Effector CD4-positive, alpha-beta T cell (primary cell): ENCODE results near the gene PDIA5.
"Not testable (repeated sequence)": the region's sequence is repeated elsewhere in the genome, so short reads cannot be mapped to it uniquely, and the experiment has no call there.

Source experiments
- DNase-seq: peaks from one replicate; pipeline ENCODE4 v3.0.0-alpha.2; 2020

PDIA5 gene

DNA sequence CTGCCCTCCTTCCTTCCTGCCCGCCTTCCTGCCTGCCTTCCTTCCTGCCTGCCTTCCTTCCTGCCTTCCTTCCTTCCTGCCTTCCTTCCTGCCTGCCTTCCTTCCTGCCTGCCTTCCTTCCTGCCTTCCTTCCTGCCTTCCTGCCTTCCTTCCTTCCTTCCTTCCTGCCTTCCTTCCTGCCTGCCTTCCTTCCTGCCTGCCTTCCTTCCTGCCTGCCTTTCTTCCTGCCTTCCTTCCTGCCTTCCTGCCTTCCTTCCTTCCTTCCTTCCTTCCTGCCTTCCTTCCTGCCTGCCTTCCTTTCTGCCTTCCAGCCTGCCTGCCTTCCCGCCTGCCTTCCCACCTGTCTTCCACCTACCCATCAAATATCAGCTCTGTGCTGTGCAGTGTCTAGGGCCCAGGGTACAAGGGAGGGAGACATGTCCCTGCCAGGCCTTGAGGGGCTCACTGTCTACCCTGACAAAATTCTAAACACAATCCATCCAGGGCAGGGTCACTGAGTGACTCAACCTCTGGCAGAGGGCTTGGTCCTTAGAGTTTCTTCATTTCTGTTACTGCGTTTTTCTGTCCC, 85.1 kb downstream of the PDIA5 start:
- not testable (repeated sequence) for DNase-seq

DNA sequence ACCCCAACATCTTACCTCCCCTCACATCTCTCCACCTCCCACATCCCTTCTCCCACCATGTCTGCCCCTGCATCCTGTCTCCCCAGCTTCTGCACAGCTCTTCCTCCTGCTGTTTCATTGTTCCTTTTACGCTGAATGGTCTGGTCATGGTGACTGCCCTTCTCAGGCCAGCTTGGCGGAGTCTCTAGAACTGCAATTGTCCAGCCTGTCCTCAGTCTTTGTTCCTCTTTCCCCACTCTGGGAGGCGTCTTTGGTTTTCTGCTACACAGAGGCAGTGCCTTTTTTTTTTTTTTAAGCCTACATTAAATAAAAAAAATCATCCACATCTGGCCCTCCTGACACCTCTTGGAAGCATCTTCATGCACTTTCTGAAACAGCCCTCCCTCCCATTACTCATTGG, 85.9 kb downstream of the PDIA5 start:
- DNase-seq: no peak

- no peak for DNase-seq
These were observed 86.5 kb downstream of the PDIA5 start for GRCh38 chr3:123153125-123154019.

DNA sequence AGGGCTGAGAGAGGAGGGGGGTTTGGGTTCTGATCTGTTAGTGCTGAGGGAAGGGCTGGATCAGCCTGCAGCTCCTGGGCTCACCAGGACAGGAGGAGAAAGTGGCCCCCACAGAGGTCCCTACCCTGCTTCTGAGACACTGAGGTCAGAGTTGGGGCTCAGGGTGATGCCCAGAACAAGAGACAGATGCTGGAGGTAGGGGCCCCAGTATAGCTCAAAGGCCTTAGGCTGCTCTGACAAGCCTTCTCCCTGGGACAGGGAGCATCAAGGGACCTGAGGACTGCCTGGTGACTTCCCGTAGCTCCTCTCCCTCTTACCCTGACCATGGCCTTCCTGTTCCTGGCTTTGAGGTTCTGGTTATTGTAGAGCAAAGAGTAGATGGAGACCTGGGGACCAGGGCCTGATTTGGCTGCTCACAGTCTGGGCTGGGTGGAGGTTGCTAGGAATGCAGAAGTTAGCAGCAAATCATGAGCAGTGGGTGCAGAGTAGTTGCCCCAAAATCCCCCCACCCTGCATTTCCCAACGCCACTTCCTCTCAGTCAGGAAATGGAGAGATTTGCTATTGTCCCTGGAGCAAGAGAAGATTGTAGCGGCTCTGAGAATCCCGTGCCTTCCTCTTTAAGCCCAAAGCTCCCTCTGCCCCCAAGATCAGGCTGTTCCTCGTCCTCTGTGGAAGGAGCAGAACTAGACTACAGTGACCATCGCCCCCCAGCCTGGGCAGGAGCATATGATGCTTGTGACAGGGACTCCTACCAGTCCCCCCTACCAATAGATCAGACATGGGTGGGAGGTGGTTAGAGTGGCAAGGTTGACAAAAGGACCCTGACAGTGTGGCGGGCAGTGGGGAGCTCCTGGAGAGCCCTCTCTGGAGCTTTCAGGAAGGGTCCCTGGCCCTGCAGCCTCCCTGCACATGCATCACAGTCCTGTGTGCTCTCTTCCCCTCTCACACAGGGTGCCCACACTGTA, 87.5 kb downstream of the PDIA5 start:
- DNase-seq: no peak

GRCh38 chr3:123155471-123156011, 88.7 kb downstream of the PDIA5 start:
- no peak for DNase-seq

DNA sequence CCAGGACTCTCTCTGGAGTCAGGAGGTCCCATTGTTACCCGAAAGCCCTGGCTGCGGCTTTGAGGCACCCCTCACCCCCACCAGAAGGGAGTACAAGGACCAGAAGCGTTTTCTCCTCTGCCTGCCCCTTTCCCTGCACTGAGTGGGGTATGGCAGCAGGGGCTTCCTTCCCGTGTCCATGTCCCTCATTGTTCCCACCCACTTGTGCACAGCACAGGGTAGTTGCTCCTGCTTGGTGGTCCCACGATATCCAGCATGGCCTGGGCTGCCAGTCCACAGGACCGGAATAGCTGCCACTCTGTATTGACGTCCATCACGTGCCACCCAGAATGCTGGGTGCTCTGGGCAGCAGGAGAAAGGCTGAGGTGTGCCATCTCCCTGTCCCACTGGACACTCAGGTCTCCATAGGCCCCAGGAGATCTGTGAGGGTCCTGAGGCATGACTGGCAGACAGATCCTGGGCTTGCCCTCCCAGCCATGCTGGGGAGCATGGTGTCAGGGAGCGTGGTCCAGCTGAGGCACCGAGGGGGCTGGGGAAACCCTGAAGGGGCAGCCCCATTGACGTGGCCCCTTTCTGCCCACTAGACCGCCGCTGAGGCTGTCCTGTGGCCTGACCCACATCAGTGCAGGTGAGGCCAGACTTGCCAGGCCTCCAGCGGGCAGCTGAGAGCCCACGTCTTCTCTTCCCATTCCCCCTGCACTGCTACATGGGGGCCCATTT, 89.6 kb downstream of the PDIA5 start:
- no peak for DNase-seq

DNA sequence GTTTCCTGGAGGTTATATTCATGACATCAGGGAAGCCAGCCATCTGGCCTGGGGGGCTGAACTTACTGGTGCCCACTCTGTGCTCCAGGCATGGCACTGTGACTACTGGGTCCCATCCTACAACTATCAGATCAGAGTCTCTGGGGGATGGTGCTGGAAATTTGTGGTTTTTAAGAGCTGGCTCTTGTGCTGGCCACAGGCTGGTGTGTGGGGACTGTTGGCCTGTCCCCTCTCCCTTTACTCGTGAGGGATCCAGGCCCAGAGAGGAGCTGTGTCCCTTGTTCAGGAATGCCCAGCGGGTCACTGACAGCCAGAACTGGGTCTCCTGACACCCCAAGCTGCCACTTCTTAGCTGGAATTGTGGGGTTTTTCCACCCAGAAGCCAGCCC, 90.4 kb downstream of the PDIA5 start:
- DNase-seq: no peak

DNA sequence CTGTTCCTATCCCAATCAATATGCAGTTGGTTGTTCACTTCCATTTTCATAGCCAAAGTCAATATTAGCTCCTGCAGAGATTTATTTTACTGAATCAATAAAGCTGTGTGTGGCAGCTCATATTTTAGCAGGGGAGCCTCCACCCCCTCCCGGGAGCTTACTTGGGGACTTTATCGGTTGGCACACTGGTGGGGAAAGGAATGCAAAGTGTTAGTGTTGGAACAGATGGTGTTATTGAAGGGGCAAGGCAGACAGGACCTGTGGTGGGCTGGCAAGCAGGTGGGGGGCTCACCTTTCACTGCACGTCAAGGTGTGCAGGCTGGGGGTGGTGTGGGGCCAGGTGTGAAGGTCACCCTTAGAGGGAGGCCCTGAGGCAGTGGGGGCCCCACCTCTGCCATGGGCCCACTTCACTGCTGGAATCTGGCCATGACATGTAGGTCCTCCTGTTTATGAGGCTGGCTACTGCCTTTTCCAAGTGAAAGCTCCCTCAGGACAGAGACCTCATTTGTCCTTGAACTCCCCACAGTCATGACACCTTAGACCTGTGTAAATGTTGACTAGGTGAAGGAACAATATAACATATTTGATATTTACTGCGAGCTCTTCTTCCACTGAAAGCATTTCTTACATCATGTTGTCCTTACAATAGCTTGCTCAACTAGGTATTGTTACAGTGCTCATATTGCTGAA, 90.9 kb downstream of the PDIA5 start:
- DNase-seq: no peak

DNA sequence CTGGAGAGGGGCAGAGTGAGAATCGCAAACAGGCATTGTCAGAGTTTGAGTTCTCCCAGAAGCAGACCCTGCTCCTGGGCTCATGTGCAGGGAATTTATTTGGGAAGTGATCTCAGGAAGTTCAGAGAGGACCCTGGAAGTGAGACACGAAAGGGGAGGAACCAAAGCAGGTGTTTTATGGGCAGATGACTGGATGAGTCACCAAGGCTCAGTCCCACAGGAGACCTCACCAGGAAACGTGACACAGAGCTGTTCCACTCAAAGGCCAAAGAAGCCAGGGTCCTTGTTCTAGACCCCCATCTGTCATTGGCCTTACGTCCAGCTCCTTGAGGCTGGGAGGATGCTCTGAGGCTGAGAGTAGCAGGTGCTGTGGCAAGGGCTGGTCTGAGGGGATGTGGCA, 91.5 kb downstream of the PDIA5 start:
- no peak for DNase-seq

DNA sequence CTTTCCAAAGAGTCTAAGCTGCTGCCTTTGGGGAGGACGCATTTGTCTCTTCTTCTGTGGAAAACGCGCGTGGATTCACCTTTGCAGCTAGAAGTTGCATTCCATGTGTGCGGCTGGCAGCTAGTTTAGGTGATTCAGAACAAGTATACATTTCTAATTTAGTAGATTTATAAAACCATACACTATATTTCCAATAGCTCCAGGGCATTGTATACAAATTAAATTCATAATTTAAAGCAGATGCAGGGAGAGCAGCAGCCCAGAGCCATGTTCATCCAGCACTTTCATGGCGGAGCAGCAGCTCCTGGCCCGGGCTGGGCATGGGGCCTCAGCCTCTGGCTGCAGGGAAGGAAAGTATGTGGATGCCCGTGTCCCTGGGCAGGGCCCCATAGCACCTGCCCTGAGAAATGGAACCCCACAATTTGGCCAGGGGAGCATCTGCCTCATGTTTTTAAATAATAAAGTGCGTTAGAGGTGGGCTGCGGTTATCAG, 92.1 kb downstream of the PDIA5 start:
- DNase-seq: no peak

- no peak for DNase-seq
These were observed 93.3 kb downstream of the PDIA5 start for GRCh38 chr3:123159926-123160635.

GRCh38 chr3:123161167-123161566, 94.3 kb downstream of the PDIA5 start:
- no peak for DNase-seq

DNA sequence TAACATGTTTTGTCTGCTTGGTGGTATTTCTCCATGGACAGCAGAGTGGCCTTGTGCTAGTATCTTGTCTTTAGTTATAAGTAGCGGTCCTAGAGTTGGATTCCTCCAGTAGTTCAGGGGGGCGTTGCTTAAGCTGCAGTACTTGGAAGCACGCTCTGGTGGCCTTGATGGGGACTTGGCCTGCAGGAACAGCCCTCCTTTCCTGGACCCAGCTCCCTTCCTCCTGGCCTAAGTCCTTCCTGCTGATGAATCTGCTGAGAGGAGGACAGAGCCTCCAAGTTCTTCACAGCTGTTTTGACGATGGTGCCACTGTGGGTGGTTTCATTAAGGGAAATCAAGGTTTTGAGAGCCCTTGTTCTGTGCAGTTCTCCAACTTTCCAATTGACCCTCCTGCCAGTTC, 96.3 kb downstream of the PDIA5 start:
- no peak for DNase-seq

- no peak for DNase-seq
These were observed 98.3 kb downstream of the PDIA5 start for GRCh38 chr3:123165163-123165562.

DNA sequence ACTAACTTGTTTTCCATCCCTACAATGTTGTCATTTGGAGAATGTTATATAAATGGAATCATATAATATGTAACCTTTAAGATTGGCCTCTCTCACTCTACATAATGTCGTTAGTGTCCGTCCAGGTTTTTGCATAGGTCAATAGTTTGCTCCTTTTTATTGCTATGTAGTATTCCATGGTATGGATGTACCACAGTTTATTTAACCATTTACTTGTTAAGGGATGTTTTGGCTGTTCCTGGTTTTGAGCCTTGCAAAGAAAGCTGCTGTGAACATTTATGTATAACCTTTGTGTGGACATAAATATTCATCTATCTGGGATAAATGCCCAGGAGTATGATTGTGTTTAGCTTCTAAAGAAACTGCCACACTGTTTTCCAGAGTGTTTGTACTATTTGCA, 100.9 kb downstream of the PDIA5 start:
- no peak for DNase-seq

DNA sequence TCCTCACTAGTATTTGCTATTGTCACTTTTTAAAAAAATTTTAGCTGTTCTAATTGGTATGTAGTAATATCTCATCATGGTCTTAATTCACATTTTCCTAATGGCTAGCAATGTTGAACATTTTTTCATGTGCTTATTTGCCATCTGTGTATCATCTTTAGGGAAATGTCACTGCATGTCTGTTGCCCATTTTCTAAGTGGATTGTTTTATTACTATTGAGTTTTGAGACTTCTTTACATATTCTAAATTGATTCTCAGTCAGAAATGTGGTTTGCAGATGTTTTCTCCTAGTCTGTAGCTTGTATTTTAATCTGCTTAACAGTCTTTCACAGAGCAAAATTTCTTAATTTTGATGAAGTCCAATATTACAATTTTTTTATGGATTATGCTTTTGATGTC, 101.3 kb downstream of the PDIA5 start:
- DNase-seq: no peak

- DNase-seq: no peak
These were observed 101.8 kb downstream of the PDIA5 start for GRCh38 chr3:123168605-123169004.

GRCh38 chr3:123169492-123169929, 102.7 kb downstream of the PDIA5 start:
- no peak for DNase-seq

- no peak for DNase-seq
These were observed 103.1 kb downstream of the PDIA5 start for GRCh38 chr3:123169930-123170329.

- no peak for DNase-seq
These were observed 114.0 kb downstream of the PDIA5 start for GRCh38 chr3:123180791-123181190.

- DNase-seq: no peak
These were observed 119.9 kb downstream of the PDIA5 start for GRCh38 chr3:123186695-123187094.
